Measurements from ENCODE around the gene RNASE4.

RNASE4 gene

GRCh38 chr14:20712904-20713303 lies 28.5 kb downstream of the RNASE4 start:
- Histone ChIP-seq H4K12ac (ENCODE audit: low read depth, low read length) (no peak overlapping the region), H4K8ac (ENCODE audit: low read depth, low read length) (no peak overlapping the region), H3K4me3 (ENCODE audit: low read depth, low read length) (no peak overlapping the region), H3K36me3 (ENCODE audit: control insufficient read depth in 1 of 2, insufficient read depth in 2 of 2, low read length in 2 of 2) (no peaks in the 10 kb centered on the region), H3K27me3 (ENCODE audit: insufficient read depth, low read length) (no peaks in the 10 kb centered on the region), H2AK5ac (ENCODE audit: low read length) (no peak overlapping the region), H3K9ac (ENCODE audit: low read length) (no peak overlapping the region), H3K9me3 (ENCODE audit: insufficient read depth, low read depth, low read length) (no peaks in the 10 kb centered on the region), H2AFZ (ENCODE audit: insufficient read depth, low read length, poor library complexity) (no peak overlapping the region), H3K14ac (ENCODE audit: low read length) (no peak overlapping the region), H2BK12ac (ENCODE audit: low read length) (no peak overlapping the region), H3K4me1 (ENCODE audit: control insufficient read depth in 1 of 2, insufficient read depth in 2 of 2, low read length in 2 of 2) (peaks cover 0 to 2% of the 10 kb centered on the region in 2 experiments), H3K4me2 (ENCODE audit: low read length) (no peak overlapping the region), H3K79me1 (ENCODE audit: low read length) (no peaks in the 10 kb centered on the region), H4K91ac (ENCODE audit: low read depth, low read length) (no peak overlapping the region), H3K23ac (ENCODE audit: low read length) (no peak overlapping the region), H2BK120ac (ENCODE audit: insufficient read depth, low read length, poor library complexity) (no peak overlapping the region), H3K27ac (ENCODE audit: low read depth, low read length) (no peak overlapping the region), H3K4ac (ENCODE audit: low read depth, low read length) (no peak overlapping the region), H2BK5ac (ENCODE audit: low read depth, low read length, poor library complexity) (no peak overlapping the region), H3K18ac (ENCODE audit: low read length) (no peak overlapping the region), H3K79me2 (ENCODE audit: control insufficient read depth, insufficient read depth, low read length, poor library complexity) (no peaks in the 10 kb centered on the region)
- no peak for DNase-seq
- no CpG with 5 or more reads among the region's 2 CpGs for WGBS (ENCODE audit: extremely low coverage, insufficient coverage, insufficient read length)

GRCh38 chr14:20714593-20715250 lies 30.4 kb downstream of the RNASE4 start:
- no peak overlapping the region for H3K9ac ChIP-seq (ENCODE audit: low read length)
- H3K4me1 ChIP-seq (ENCODE audit: control insufficient read depth in 1 of 2, insufficient read depth in 2 of 2, low read length in 2 of 2), result no peaks in the 10 kb centered on the region
- no peaks in the 10 kb centered on the region for H3K27me3 ChIP-seq (ENCODE audit: insufficient read depth, low read length)
- H4K91ac ChIP-seq (ENCODE audit: low read depth, low read length), result no peak overlapping the region
- no peak overlapping the region for H3K14ac ChIP-seq (ENCODE audit: low read length)
- no peak overlapping the region for H2BK12ac ChIP-seq (ENCODE audit: low read length)
- H2AK5ac ChIP-seq (ENCODE audit: low read length), result no peak overlapping the region
- no peak overlapping the region for H3K18ac ChIP-seq (ENCODE audit: low read length)
- H4K8ac ChIP-seq (ENCODE audit: low read depth, low read length), result no peak overlapping the region
- H2BK5ac ChIP-seq (ENCODE audit: low read depth, low read length, poor library complexity), result no peak overlapping the region
- no peak overlapping the region for H4K12ac ChIP-seq (ENCODE audit: low read depth, low read length)
- no peaks in the 10 kb centered on the region for H3K9me3 ChIP-seq (ENCODE audit: insufficient read depth, low read depth, low read length)
- H2AFZ ChIP-seq (ENCODE audit: insufficient read depth, low read length, poor library complexity), result no peak overlapping the region
- no peaks in the 10 kb centered on the region for H3K79me2 ChIP-seq (ENCODE audit: control insufficient read depth, insufficient read depth, low read length, poor library complexity)
- no peak overlapping the region for H2BK120ac ChIP-seq (ENCODE audit: insufficient read depth, low read length, poor library complexity)
- no peak overlapping the region for H3K4me2 ChIP-seq (ENCODE audit: low read length)
- H3K23ac ChIP-seq (ENCODE audit: low read length), result no peak overlapping the region
- H3K4me3 ChIP-seq (ENCODE audit: low read depth, low read length), result no peak overlapping the region
- H3K36me3 ChIP-seq (ENCODE audit: control insufficient read depth in 1 of 2, insufficient read depth in 2 of 2, low read length in 2 of 2), result no peaks in the 10 kb centered on the region
- H3K4ac ChIP-seq (ENCODE audit: low read depth, low read length), result no peak overlapping the region
- DNase-seq, result peak in 1 of 2 donors; percentile 41
- no CpG with 5 or more reads among the region's 4 CpGs for WGBS (ENCODE audit: extremely low coverage, insufficient coverage, insufficient read length)
- H3K27ac ChIP-seq (ENCODE audit: low read depth, low read length), result no peak overlapping the region
- H3K79me1 ChIP-seq (ENCODE audit: low read length), result no peaks in the 10 kb centered on the region

- Histone ChIP-seq H3K4ac (ENCODE audit: low read depth, low read length) (no peak overlapping the region), H3K27ac (ENCODE audit: low read depth, low read length) (no peak overlapping the region), H3K18ac (ENCODE audit: low read length) (no peak overlapping the region), H4K8ac (ENCODE audit: low read depth, low read length) (no peak overlapping the region), H3K4me3 (ENCODE audit: low read depth, low read length) (no peak overlapping the region), H2AFZ (ENCODE audit: insufficient read depth, low read length, poor library complexity) (no peak overlapping the region), H3K4me2 (ENCODE audit: low read length) (no peak overlapping the region), H2AK5ac (ENCODE audit: low read length) (no peak overlapping the region), H3K36me3 (ENCODE audit: control insufficient read depth in 1 of 2, insufficient read depth in 2 of 2, low read length in 2 of 2) (no peaks in the 10 kb centered on the region), H4K12ac (ENCODE audit: low read depth, low read length) (no peak overlapping the region), H3K27me3 (ENCODE audit: insufficient read depth, low read length) (no peaks in the 10 kb centered on the region), H3K79me1 (ENCODE audit: low read length) (no peaks in the 10 kb centered on the region), H2BK120ac (ENCODE audit: insufficient read depth, low read length, poor library complexity) (no peak overlapping the region), H3K14ac (ENCODE audit: low read length) (no peak overlapping the region), H3K79me2 (ENCODE audit: control insufficient read depth, insufficient read depth, low read length, poor library complexity) (no peaks in the 10 kb centered on the region), H2BK12ac (ENCODE audit: low read length) (no peak overlapping the region), H4K91ac (ENCODE audit: low read depth, low read length) (no peak overlapping the region), H2BK5ac (ENCODE audit: low read depth, low read length, poor library complexity) (no peak overlapping the region), H3K23ac (ENCODE audit: low read length) (no peak overlapping the region), H3K9ac (ENCODE audit: low read length) (no peak overlapping the region), H3K9me3 (ENCODE audit: insufficient read depth, low read depth, low read length) (peaks cover 2% of the 10 kb centered on the region), H3K4me1 (ENCODE audit: control insufficient read depth in 1 of 2, insufficient read depth in 2 of 2, low read length in 2 of 2) (no peaks in the 10 kb centered on the region)
- DNase-seq, result no peak
- WGBS (ENCODE audit: extremely low coverage, insufficient coverage, insufficient read length), result no CpG with 5 or more reads among the region's 4 CpGs
These were observed 35.4 kb downstream of the RNASE4 start for GRCh38 chr14:20719777-20720176.

GRCh38 chr14:20720741-20721140 lies 36.4 kb downstream of the RNASE4 start:
- no peaks in the 10 kb centered on the region for H3K79me1 ChIP-seq (ENCODE audit: low read length)
- peaks cover 2% of the 10 kb centered on the region for H3K9me3 ChIP-seq (ENCODE audit: insufficient read depth, low read depth, low read length)
- no peaks in the 10 kb centered on the region for H3K79me2 ChIP-seq (ENCODE audit: control insufficient read depth, insufficient read depth, low read length, poor library complexity)
- H3K9ac ChIP-seq (ENCODE audit: low read length), result no peak overlapping the region
- no peak overlapping the region for H3K23ac ChIP-seq (ENCODE audit: low read length)
- no peak overlapping the region for H2BK5ac ChIP-seq (ENCODE audit: low read depth, low read length, poor library complexity)
- H3K36me3 ChIP-seq (ENCODE audit: control insufficient read depth in 1 of 2, insufficient read depth in 2 of 2, low read length in 2 of 2), result no peaks in the 10 kb centered on the region
- no peak overlapping the region for H4K12ac ChIP-seq (ENCODE audit: low read depth, low read length)
- no peak overlapping the region for H3K4ac ChIP-seq (ENCODE audit: low read depth, low read length)
- no peak overlapping the region for H3K4me3 ChIP-seq (ENCODE audit: low read depth, low read length)
- H3K4me2 ChIP-seq (ENCODE audit: low read length), result no peak overlapping the region
- no peak for DNase-seq
- no peak overlapping the region for H3K18ac ChIP-seq (ENCODE audit: low read length)
- no peak overlapping the region for H2BK12ac ChIP-seq (ENCODE audit: low read length)
- no peak overlapping the region for H3K14ac ChIP-seq (ENCODE audit: low read length)
- WGBS (ENCODE audit: extremely low coverage, insufficient coverage, insufficient read length), result no CpG with 5 or more reads among the region's 6 CpGs
- H3K4me1 ChIP-seq (ENCODE audit: control insufficient read depth in 1 of 2, insufficient read depth in 2 of 2, low read length in 2 of 2), result no peaks in the 10 kb centered on the region
- H3K27ac ChIP-seq (ENCODE audit: low read depth, low read length), result no peak overlapping the region
- no peak overlapping the region for H2AFZ ChIP-seq (ENCODE audit: insufficient read depth, low read length, poor library complexity)
- no peaks in the 10 kb centered on the region for H3K27me3 ChIP-seq (ENCODE audit: insufficient read depth, low read length)
- no peak overlapping the region for H4K8ac ChIP-seq (ENCODE audit: low read depth, low read length)
- H4K91ac ChIP-seq (ENCODE audit: low read depth, low read length), result no peak overlapping the region
- H2BK120ac ChIP-seq (ENCODE audit: insufficient read depth, low read length, poor library complexity), result no peak overlapping the region
- no peak overlapping the region for H2AK5ac ChIP-seq (ENCODE audit: low read length)

All from trophoblast cell (in vitro differentiated cells and primary cell).